Liver (tissue), 9 donors: ENCODE data around the gene ADGRG1. TPM values are rescaled to one million over a fixed set of nuclear protein-coding genes. Genes with fewer than 3 reads are reported as not detected.
A peak's percentile ranks its signal among the peaks of the same experiment; 100 is the strongest.

ENCODE experiments used
- DNase-seq: peaks from one replicate; pipeline ENCODE4 v3.0.0-alpha.2; 2017; ENCODE audit warnings: low spot score
- H3K27ac ChIP-seq, 2 donors: one replicate each; pipeline ENCODE4 v1.7.0; 2013; ENCODE audit warnings: inconsistent platforms in 2 of 2, low read length in 2 of 2, control low read depth in 1 of 2, low read depth in 1 of 2, mild to moderate bottlenecking in 1 of 2
- H3K27me3 ChIP-seq, 4 donors: one replicate each; pipeline versions ENCODE4 v1.6.1 to v1.7.0; 2013; ENCODE audit warnings: low read length in 3 of 4, inconsistent platforms in 1 of 4, mild to moderate bottlenecking in 1 of 4, moderate library complexity in 1 of 4; ENCODE audit not compliant: control insufficient read depth in 4 of 4, insufficient read depth in 4 of 4
- H3K36me3 ChIP-seq, 4 donors: one replicate each; pipeline versions ENCODE4 v1.6.1 to v1.7.0; 2013; ENCODE audit warnings: low read length in 3 of 4, mild to moderate bottlenecking in 3 of 4, low read depth in 1 of 4, moderate library complexity in 1 of 4; ENCODE audit not compliant: control insufficient read depth in 4 of 4, insufficient read depth in 3 of 4
- H3K4me1 ChIP-seq, 4 donors: one replicate each; pipeline versions ENCODE4 v1.6.1 to v1.7.0; 2013; ENCODE audit warnings: low read length in 3 of 4, mild to moderate bottlenecking in 3 of 4, moderate library complexity in 1 of 4; ENCODE audit not compliant: control insufficient read depth in 4 of 4, insufficient read depth in 4 of 4
- H3K4me3 ChIP-seq, 3 donors: one replicate each; pipeline versions ENCODE4 v1.6.1 to v1.7.0; 2013; ENCODE audit warnings: low read length in 3 of 3, control low read depth in 1 of 3, low read depth in 1 of 3, mild to moderate bottlenecking in 1 of 3
- H3K9ac ChIP-seq, 2 donors: one replicate each; pipeline ENCODE4 v1.7.0; 2013; ENCODE audit warnings: low read length in 2 of 2, mild to moderate bottlenecking in 2 of 2, moderate library complexity in 2 of 2, control low read depth in 1 of 2, low read depth in 1 of 2
- H3K9me3 ChIP-seq, 4 donors: one replicate each; pipeline versions ENCODE4 v1.6.1 to v1.7.0; 2013; ENCODE audit warnings: low read length in 3 of 4; ENCODE audit not compliant: control insufficient read depth in 4 of 4
- EGR1 ChIP-seq, 2 donors: IDR thresholded peaks; 2 replicates each; pipeline ENCODE4 v1.6.1; 2016 to 2018; ENCODE audit warnings: antibody characterized with exemption in 2 of 2, low read depth in 2 of 2
- FOXA1 ChIP-seq: IDR thresholded peaks from 2 replicates; pipeline ENCODE4 v1.6.1; 2016; ENCODE audit warnings: antibody characterized with exemption
- FOXA2 ChIP-seq: IDR thresholded peaks from 2 replicates; pipeline ENCODE4 v1.6.1; 2016; ENCODE audit warnings: antibody characterized with exemption
- GABPA ChIP-seq, 2 donors: IDR thresholded peaks in 1 of 2; conservative IDR thresholded peaks in 1 of 2; 2 replicates each; pipeline ENCODE4 v1.6.1; 2016; ENCODE audit warnings: antibody characterized with exemption in 2 of 2, mild to moderate bottlenecking in 1 of 2, moderate library complexity in 1 of 2
- HNF4A ChIP-seq, 2 donors: conservative IDR thresholded peaks; 2 replicates each; pipeline ENCODE4 v1.6.1; 2016; ENCODE audit warnings: antibody characterized with exemption in 2 of 2, mild to moderate bottlenecking in 2 of 2
- HNF4G ChIP-seq: IDR thresholded peaks from 2 replicates; pipeline ENCODE4 v1.6.1; 2016; ENCODE audit warnings: antibody characterized with exemption
- NR2F2 ChIP-seq: IDR thresholded peaks from 2 replicates; pipeline ENCODE4 v1.6.1; 2016; ENCODE audit warnings: antibody characterized with exemption
- RAD21 ChIP-seq, 2 donors: IDR thresholded peaks; 2 replicates each; pipeline ENCODE4 v1.6.1; 2016; ENCODE audit warnings: antibody characterized with exemption in 2 of 2, mild to moderate bottlenecking in 2 of 2
- RXRA ChIP-seq, 2 donors: IDR thresholded peaks; 2 replicates each; pipeline ENCODE4 v1.6.1; 2017 to 2018; ENCODE audit warnings: antibody characterized with exemption in 2 of 2, mild to moderate bottlenecking in 1 of 2
- SP1 ChIP-seq: IDR thresholded peaks from 2 replicates; pipeline ENCODE4 v1.6.1; 2018; ENCODE audit warnings: antibody characterized with exemption, mild to moderate bottlenecking
- TAF1 ChIP-seq: conservative IDR thresholded peaks from 2 replicates; pipeline ENCODE4 v1.6.1; 2016; ENCODE audit warnings: antibody characterized with exemption, mild to moderate bottlenecking
- YY1 ChIP-seq: IDR thresholded peaks from 2 replicates; pipeline ENCODE4 v1.6.1; 2016; ENCODE audit warnings: antibody characterized with exemption, mild to moderate bottlenecking
- WGBS: extraction: QIAGEN DNeasy Blood & Tissue Kit; methylation state at CpG from one replicate; pipeline ENCODE4 v1.1.7; 2013; 5-methylcytosine and 5-hydroxymethylcytosine counted together
- polyA plus RNA-seq, 2 donors: library from polyadenylated mRNA; stranded (reverse) in 1 of 2; unstranded in 1 of 2; fragments of 200-250 nt in 1 of 2; fragments of >200 nt in 1 of 2; fragmentation: Nextera tagmentation in 1 of 2; extraction: Ambion mirVana in 1 of 2; gene quantifications; one replicate each; pipeline versions ENCODE4 v1.2.1 to v1.2.3, GENCODE V29; 2013 to 2015
- total RNA-seq, 2 donors: library from RNA; depleted of rRNA; stranded (reverse); fragments of >200 nt; gene quantifications; one replicate each; pipeline ENCODE4 v1.2.3, GENCODE V29; 2014
- TF ChIP-seq, protein P1 (sequence below): IDR thresholded peaks from 2 replicates; pipeline ENCODE4 v1.6.1; 2016; ENCODE audit warnings: antibody characterized with exemption, mild to moderate bottlenecking
- TF ChIP-seq, protein P2 (sequence below): IDR thresholded peaks from 2 replicates; pipeline ENCODE4 v1.6.1; 2016; ENCODE audit warnings: antibody characterized with exemption
- TF ChIP-seq, protein P3 (sequence below): fragments of 150-350 bp; IDR thresholded peaks from 2 replicates; pipeline ENCODE4 v1.5.1; 2017; ENCODE audit warnings: improper control_type of control experiment, low read depth, low read length; ENCODE audit not compliant: missing input control
- TF ChIP-seq, protein P4 (sequence below): IDR thresholded peaks from 2 replicates; pipeline ENCODE4 v1.6.1; 2016; ENCODE audit warnings: antibody characterized with exemption
- TF ChIP-seq, protein P5 (sequence below): IDR thresholded peaks from 2 replicates; pipeline ENCODE4 v1.6.1; 2016; ENCODE audit warnings: antibody characterized with exemption
- donor health status: healthy.
- donor health status: healthy.
- donor health status: healthy.
- donor health status: healthy.
- donor health status: healthy.

ADGRG1 gene
- total and polyA plus RNA-seq, 4 donors: 1.7 to 3.3 (median 2.0) TPM

DNA sequence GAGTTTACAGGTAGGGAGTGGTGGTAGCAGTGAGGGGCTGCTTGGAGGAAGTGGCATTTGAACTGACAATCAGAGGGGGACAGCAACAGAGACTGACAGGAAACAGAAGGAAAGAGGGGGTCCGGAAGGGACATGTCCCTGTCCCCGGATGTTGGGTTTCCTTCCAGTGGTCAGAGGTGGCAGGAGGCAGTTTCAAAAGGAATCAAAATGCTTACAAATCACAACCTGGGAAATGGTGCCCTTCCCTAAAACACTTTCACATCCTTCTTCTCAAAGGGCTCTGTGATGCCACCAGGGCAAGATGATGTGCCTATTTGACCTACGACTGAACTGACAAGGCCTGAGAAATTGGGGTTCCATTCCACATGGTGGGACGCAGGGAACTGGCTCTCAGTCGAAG lies 19.7 kb downstream of the ADGRG1 start:
- Histone ChIP-seq H3K4me1 (no peaks in the 10 kb centered on the region), H3K4me3 (no peak overlapping the region), H3K27me3 (no peaks in the 10 kb centered on the region), H3K36me3 (no peaks in the 10 kb centered on the region), H3K27ac (peak overlapping the region; percentile 14), H3K9ac (no peak overlapping the region), H3K9me3 (no peaks in the 10 kb centered on the region)
- WGBS: 75% methylated on average over 5 of the region's 5 CpGs
- TF ChIP-seq HNF4A (conservative IDR thresholded peaks at IDR 0.05) (no peak), NR2F2 (peak; percentile 78)
- DNase-seq: no peak

DNA sequence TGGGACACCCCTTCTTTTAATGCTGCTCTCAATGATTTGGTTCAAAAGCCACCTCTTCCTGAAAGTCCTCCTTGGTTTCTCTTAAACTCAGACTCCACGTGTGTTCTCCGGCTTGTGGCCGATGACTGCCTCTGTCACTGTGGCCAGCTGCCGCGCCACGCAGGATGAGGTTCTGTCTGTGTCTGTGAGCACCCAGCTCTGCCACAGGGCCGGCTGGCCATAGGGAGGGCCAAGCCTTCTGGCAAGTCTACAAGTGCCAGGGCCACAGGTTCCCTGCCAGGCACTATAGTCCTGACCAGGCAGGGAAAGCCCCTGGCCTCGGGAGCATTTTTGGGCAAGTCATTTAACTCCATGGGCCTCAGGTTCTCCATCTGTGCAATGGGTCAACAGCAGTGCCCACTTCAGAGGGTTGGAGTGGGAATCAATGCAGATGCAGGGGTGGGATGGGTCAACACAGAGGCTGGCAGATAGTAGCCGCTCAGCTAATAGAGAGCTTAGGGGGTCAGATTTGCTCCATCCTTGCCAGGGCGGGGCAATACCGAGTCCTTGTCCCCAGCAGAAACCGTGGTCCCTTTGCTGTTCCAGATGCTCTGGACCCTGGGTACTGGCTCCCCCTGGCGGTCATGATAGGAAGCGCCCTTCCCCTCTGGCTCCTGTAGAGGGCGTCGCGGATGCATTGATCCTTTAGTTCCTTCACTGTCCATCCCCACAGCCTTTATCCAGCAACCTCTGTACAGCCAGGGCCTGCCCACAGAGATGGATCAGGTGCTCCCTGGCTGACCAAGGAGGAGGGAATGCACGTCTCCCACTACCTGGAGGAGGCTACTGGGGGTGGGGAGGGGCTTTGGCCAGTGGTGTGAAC lies 20.4 kb downstream of the ADGRG1 start:
- no peak for TF ChIP-seq NR2F2
- TF ChIP-seq HNF4G: no peak
- TF ChIP-seq EGR1 (IDR thresholded peaks at IDR 0.05; ENCODE audit: low read depth in 2 of 2): no peak
- peak; percentile 100 for TF ChIP-seq RAD21 (IDR thresholded peaks at IDR 0.05)
- peak; percentile 25 for TF ChIP-seq FOXA1
- TF ChIP-seq FOXA2: no peak
- peak in 1 of 2 donors; percentile 42 for TF ChIP-seq RXRA (IDR thresholded peaks at IDR 0.05)
- TF ChIP-seq SP1: no peak
- TF ChIP-seq, protein P1, sequence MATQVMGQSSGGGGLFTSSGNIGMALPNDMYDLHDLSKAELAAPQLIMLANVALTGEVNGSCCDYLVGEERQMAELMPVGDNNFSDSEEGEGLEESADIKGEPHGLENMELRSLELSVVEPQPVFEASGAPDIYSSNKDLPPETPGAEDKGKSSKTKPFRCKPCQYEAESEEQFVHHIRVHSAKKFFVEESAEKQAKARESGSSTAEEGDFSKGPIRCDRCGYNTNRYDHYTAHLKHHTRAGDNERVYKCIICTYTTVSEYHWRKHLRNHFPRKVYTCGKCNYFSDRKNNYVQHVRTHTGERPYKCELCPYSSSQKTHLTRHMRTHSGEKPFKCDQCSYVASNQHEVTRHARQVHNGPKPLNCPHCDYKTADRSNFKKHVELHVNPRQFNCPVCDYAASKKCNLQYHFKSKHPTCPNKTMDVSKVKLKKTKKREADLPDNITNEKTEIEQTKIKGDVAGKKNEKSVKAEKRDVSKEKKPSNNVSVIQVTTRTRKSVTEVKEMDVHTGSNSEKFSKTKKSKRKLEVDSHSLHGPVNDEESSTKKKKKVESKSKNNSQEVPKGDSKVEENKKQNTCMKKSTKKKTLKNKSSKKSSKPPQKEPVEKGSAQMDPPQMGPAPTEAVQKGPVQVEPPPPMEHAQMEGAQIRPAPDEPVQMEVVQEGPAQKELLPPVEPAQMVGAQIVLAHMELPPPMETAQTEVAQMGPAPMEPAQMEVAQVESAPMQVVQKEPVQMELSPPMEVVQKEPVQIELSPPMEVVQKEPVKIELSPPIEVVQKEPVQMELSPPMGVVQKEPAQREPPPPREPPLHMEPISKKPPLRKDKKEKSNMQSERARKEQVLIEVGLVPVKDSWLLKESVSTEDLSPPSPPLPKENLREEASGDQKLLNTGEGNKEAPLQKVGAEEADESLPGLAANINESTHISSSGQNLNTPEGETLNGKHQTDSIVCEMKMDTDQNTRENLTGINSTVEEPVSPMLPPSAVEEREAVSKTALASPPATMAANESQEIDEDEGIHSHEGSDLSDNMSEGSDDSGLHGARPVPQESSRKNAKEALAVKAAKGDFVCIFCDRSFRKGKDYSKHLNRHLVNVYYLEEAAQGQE: no peak
- TF ChIP-seq, protein P2, sequence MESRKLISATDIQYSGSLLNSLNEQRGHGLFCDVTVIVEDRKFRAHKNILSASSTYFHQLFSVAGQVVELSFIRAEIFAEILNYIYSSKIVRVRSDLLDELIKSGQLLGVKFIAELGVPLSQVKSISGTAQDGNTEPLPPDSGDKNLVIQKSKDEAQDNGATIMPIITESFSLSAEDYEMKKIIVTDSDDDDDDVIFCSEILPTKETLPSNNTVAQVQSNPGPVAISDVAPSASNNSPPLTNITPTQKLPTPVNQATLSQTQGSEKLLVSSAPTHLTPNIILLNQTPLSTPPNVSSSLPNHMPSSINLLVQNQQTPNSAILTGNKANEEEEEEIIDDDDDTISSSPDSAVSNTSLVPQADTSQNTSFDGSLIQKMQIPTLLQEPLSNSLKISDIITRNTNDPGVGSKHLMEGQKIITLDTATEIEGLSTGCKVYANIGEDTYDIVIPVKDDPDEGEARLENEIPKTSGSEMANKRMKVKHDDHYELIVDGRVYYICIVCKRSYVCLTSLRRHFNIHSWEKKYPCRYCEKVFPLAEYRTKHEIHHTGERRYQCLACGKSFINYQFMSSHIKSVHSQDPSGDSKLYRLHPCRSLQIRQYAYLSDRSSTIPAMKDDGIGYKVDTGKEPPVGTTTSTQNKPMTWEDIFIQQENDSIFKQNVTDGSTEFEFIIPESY: no peak
- TF ChIP-seq HNF4A (conservative IDR thresholded peaks at IDR 0.05): peak in 1 of 2 donors; percentile 24
- TF ChIP-seq, protein P3, sequence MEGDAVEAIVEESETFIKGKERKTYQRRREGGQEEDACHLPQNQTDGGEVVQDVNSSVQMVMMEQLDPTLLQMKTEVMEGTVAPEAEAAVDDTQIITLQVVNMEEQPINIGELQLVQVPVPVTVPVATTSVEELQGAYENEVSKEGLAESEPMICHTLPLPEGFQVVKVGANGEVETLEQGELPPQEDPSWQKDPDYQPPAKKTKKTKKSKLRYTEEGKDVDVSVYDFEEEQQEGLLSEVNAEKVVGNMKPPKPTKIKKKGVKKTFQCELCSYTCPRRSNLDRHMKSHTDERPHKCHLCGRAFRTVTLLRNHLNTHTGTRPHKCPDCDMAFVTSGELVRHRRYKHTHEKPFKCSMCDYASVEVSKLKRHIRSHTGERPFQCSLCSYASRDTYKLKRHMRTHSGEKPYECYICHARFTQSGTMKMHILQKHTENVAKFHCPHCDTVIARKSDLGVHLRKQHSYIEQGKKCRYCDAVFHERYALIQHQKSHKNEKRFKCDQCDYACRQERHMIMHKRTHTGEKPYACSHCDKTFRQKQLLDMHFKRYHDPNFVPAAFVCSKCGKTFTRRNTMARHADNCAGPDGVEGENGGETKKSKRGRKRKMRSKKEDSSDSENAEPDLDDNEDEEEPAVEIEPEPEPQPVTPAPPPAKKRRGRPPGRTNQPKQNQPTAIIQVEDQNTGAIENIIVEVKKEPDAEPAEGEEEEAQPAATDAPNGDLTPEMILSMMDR: peak; percentile 100
- TF ChIP-seq, protein P4, sequence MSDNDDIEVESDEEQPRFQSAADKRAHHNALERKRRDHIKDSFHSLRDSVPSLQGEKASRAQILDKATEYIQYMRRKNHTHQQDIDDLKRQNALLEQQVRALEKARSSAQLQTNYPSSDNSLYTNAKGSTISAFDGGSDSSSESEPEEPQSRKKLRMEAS: no peak
- no peak for TF ChIP-seq TAF1
- TF ChIP-seq GABPA (IDR thresholded peaks at IDR 0.05 in 1 of 2, conservative IDR thresholded peaks at IDR 0.05 in 1 of 2): no peak
- no peak for TF ChIP-seq YY1
- TF ChIP-seq, protein P5, sequence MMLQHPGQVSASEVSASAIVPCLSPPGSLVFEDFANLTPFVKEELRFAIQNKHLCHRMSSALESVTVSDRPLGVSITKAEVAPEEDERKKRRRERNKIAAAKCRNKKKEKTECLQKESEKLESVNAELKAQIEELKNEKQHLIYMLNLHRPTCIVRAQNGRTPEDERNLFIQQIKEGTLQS: no peak
- Histone ChIP-seq H3K27ac (no peak overlapping the region), H3K9ac (no peak overlapping the region), H3K4me1 (no peaks in the 10 kb centered on the region), H3K4me3 (no peak overlapping the region), H3K27me3 (no peaks in the 10 kb centered on the region), H3K36me3 (no peaks in the 10 kb centered on the region), H3K9me3 (no peaks in the 10 kb centered on the region)
- WGBS: 35% methylated on average over 18 of the region's 18 CpGs
- peak; percentile 93 for DNase-seq
